GM19397 (cell line): Measurements from ENCODE around the gene SPOCD1.

Source experiments
- ATAC-seq: cut with Tn5 transposase; IDR thresholded peaks from one replicate; pipeline ENCODE4 v1.9.1; 2021; ENCODE audit warnings: mild to moderate bottlenecking, moderate library complexity; ENCODE audit not compliant: unreplicated experiment

The SPOCD1 gene

DNA sequence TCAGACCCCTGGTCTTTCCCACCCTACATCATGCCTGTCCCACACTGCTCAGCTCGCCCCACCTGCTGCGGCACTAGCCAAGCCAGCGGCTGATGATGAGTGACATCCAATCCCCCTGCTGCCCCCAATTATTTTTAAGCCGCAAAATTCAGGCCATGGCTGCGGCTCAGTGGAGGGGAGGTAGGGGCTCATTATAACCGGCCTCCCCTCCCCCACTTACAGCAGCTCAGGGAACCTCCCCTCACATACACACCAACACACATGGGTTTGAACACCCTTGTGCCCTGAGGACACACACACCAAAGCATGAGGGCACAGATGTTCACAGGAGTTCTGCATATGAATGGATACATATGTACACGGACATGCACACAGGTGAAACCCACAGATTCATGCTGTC lies 57.0 kb downstream of the SPOCD1 start:
- ATAC-seq, result no peak

GRCh38 chr1:31757989-31758388 lies 57.8 kb downstream of the SPOCD1 start:
- no peak for ATAC-seq

- no peak for ATAC-seq
Measured at GRCh38 chr1:31757204-31757679, 58.6 kb downstream of the SPOCD1 start.

DNA sequence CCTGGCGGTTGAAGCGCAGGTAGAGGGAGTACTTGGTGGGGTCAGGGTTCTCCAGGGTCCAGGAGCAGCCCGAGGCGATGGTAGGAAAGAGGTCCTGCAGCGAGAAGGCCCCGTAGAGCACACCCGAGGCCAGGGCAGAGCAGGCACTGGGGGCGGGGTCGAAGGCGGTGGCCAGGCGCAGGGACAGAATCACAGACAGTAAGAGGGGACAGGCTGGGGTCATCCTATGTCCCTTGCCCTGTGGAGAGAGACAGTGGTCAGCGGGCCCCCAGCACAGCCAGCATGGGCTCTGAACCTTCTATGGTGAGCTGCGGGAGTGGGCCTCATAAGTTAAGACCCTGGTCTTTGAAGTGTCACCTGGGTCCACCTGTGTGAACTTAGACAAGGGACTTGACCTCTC lies 59.2 kb downstream of the SPOCD1 start:
- no peak for ATAC-seq

DNA sequence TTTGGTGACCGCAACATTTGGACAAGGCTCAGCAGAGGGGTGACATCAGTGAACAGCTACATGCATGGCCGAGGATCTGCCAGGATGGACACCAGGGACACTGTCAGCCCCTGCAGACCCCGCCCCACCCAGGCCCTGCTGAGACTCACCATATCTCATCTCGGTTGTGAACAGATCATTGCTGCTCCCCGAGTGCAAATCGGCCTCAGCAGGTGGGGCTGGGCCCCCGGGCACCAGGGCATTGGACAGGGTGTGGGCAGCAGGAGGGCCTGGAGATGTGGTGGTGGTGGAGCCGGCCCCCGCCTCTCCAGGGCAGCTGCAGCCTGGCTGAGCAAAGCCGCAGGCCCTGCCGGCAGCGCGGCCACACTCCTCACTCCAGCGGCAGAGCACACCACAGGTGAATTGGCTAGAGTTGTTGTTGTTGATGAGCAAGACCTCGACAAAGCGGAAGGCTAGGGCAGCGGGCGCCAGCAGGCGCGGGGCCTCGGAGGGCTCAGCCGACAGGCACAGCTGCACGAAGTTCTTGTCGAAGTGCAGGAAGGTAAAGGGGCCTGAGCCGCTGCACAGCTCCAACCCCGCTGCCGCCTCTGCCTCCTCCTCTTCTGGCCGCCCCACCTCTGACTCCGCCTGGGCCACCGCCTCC lies 59.9 kb downstream of the SPOCD1 start:
- ATAC-seq, result no peak

- no peak for ATAC-seq
Measured at GRCh38 chr1:31755197-31755611, 60.6 kb downstream of the SPOCD1 start.

- ATAC-seq, result no peak
Measured at GRCh38 chr1:31754397-31754796, 61.4 kb downstream of the SPOCD1 start.

DNA sequence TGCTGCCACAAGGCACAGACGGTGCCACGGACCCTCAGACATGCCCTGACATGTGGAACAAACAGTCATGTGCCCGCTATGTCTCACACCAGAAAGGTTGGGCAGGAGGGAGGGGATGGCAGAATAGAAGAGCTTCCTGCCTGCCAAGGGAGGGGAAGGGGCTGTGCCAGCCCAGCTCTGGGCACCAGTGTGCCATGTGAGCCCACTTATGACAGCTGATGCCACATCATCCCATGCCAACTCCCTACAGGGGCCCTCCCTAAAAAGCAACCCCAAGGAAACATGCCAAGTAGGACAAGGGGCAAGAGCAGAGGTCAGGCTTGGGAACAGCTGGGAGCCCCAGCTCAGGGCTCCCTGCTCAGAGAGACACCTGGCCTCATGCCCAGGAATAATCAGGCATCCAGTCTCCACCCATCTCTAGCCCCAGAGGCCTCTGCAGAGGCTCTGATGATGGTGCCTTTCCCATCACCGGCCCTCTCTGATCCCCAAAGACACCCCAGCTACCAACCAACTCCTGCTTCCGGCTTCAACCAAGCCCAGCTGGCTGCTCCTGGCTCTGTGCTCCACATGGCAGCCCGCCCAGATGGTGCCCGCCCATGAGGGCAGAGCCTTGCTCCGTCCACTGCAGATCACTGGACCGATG lies 62.0 kb downstream of the SPOCD1 start:
- ATAC-seq, result no peak

DNA sequence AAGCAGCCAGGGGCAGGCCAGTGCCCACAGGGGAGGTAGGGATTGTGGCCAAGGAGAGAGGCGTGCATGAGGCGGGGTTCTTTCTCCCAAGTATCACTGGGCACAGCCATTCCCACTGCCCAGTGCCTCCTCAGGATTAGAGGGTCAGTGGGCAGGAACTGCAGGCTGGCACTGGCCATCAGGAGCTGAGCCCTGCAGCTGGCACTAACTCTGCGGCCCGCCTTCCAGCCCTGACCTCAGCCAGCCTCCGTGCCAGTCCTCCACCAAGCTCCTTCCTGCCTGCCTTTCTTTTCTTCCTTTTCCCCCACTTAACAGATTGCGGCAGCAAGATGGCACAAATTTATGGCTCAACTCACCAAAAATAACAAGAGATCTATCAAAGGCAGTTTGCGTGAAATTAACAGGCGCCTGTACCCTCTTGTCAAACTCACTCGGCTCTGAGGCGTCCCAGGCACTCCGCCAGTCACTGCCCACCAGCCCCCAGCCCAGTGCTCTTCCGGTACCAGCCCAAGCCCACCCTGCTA lies 62.8 kb downstream of the SPOCD1 start:
- ATAC-seq, result no peak

GRCh38 chr1:31752258-31752657 lies 63.6 kb downstream of the SPOCD1 start:
- no peak for ATAC-seq

DNA sequence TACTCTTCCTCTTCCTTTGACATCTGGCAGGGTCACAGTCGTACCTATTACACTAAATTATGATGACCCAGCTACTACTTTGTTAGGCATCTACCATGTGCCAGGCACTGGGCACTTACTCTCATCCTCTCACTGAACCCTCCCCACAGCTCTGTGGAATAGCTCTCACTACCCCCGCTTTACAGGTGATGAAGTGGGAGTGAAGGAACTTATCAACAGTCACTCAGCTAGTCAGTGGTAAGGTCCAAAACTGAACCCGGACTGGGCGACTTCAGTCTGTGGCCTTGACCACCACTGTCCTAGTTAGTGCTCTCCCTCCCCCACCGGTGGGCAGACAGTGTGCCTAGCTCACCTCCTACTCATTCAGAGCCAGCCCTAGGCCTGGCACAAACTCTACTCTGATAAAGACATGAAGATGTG lies 64.0 kb downstream of the SPOCD1 start:
- ATAC-seq, result no peak

DNA sequence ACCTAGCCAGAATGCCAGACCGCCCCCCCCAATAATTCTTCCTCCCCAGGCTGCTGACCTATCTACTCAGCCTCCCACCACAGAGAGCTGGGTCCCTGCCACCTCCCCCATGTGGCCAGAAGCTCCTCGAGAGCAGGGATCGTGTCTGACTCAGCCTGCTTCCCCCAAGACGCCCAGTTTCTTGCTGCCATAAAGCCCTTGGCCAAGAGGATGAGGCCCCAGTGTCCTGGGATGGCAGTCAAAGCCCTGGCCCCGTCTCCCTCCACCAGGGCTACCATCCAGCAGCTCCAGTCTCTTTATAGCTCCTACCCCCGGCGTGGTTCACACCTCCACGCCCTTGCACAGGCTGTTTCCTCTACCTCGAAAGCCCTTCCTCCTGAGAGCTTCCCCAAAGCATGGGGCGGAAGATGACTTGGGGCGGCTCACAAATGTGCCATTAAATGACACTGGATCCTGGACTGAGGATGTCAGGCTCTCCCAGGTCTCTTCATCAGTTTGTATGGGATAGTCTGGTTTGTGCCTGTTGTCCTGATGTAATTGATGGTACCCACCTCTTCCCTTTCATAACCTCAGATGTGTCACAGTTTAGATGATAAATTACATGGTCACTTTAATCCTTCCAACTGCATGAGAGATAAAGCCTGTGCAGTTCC lies 64.8 kb downstream of the SPOCD1 start:
- no peak for ATAC-seq

DNA sequence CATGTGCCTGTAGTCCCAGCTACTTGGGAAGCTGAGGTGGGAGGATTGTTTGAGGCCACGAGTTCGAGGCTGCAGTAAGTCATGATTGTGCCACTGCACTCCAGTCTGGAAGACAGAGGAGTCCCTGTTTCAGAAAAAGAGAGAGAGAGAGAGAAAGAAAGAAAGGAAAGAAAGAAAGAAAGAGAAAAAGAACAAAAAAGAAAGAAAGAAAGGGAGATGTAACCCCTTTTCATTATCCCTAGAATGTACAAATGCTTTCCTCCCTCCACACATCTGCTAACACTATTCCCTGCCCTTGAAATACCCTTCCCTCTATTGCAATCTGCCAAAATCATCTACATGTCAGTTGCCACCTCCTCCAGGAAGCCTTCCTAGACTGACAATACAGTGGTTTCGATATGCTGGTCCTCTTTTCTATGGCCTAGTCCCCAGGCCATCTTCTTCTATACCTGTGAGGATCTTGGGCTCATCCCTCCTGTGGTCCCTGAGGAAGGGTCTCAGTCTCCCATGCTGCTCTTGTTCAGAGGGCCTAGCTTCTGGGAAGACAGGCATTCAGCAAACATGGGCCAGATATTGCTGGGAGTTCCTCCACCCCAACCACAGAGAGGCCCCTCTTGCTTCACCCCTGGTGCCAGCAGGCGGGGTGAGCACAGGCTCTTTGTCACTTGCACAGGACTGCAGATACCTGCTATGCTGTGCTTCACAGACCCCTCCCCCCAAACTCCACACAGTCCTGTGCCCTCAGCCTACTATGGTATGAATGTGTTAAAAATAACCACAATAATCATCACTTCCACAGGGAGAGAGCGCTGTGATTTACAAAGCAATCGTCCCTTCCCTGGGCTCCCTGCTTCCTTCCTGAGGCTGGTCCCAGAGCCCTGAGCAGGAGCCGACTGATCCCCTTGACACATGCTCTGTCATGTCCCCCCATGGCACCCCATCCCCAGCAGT lies 65.8 kb downstream of the SPOCD1 start:
- no peak for ATAC-seq

- ATAC-seq, result no peak
Measured at GRCh38 chr1:31748365-31748764, 67.5 kb downstream of the SPOCD1 start.

- ATAC-seq, result no peak
Measured at GRCh38 chr1:31747304-31747703, 68.5 kb downstream of the SPOCD1 start.

GRCh38 chr1:31746687-31747086 lies 69.1 kb downstream of the SPOCD1 start:
- no peak for ATAC-seq

DNA sequence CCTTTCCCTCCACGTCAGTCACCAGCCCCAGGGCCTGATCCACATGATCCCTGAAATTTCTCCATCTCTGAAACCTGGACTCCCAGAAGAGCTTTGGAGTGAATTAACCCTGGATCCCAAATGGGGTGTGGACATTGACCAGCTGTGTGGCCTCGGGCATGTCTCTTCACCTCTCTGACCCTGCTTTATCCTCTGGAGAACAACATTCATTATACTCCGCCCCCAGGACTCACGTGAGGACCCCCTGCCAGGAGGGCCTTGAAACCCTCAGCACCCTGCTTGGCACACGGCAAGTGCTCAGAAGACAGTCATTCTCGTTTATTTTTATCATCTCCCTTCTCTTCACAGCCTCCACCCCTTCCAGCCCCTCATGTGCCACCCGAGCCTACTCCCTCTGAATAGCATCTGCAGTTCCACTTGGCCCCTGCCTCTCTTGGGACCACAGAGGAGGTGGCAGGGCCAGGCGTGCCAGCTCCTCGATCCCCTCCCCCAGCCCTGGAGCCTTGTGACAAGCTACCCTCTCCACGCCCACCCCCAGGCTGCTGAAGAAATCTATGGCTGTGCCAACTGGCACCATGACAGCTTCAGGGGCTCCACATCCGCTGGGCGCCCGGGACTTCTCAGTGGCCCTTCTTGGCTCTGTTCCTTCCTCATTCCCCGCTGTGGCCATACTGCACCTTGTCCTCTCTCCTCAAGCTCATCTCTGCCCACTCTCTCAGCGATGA lies 69.7 kb downstream of the SPOCD1 start:
- ATAC-seq, result no peak

GRCh38 chr1:31745096-31745945 lies 70.5 kb downstream of the SPOCD1 start:
- no peak for ATAC-seq

- ATAC-seq, result no peak
Measured at GRCh38 chr1:31744165-31744888, 71.5 kb downstream of the SPOCD1 start.
